B cell (primary cell): ENCODE results near the gene EML5. TPM values are rescaled to one million over a fixed set of nuclear protein-coding genes. Genes with fewer than 3 reads are reported as not detected.

Experiments
- ATAC-seq: fragments of 200-7000 bp; cut with Tn5 transposase; one replicate; pipeline ENCODE4 v1.10.0; 2021; ENCODE audit warnings: low read depth, mild to moderate bottlenecking, moderate number of reproducible peaks, moderate library complexity
- CTCF ChIA-PET: fragments of 350-600 bp; sonication (Branson Sonifier 250); formaldehyde crosslinking; loops from one replicate; lab custom pipeline; 2021; ENCODE audit warnings: antibody characterized with exemption, inconsistent platforms; lab: Charles Lee
- POLR2A ChIA-PET: fragments of 350-600 bp; sonication (Branson Sonifier 250); formaldehyde crosslinking; loops from one replicate; lab custom pipeline; 2021; ENCODE audit warnings: antibody characterized with exemption; lab: Charles Lee
- DNase-seq: peaks from one replicate; pipeline ENCODE4 v3.0.0; 2013
- H2AFZ ChIP-seq: 2 replicates; pipeline ENCODE4 v1.6.1; 2012; ENCODE audit warnings: mild to moderate bottlenecking, low read depth, low read length; ENCODE audit not compliant: insufficient read depth, poor library complexity, severe bottlenecking
- H3K27ac ChIP-seq, 2 donors: 1 replicate in 1 of 2; 2 replicates in 1 of 2; pipeline ENCODE4 v1.5.1; 2012 to 2013; ENCODE audit warnings: low read length in 2 of 2, mild to moderate bottlenecking in 2 of 2, moderate library complexity in 1 of 2
- H3K27me3 ChIP-seq, 4 experiments: fragments of 200-600 bp in 1 of 4; sonication (generic) in 1 of 4; replicated peaks in 1 of 4; 1 replicate in 2 of 4; 2 replicates in 2 of 4; pipeline versions ENCODE4 v1.6.1 to v1.7.0; 2013 to 2016; ENCODE audit warnings: low read length in 3 of 4, mild to moderate bottlenecking in 2 of 4, mixed read lengths in 1 of 4, moderate library complexity in 1 of 4; ENCODE audit not compliant: insufficient read depth in 4 of 4, control insufficient read depth in 3 of 4; ENCODE audit errors: control extremely low read depth in 1 of 4
- H3K36me3 ChIP-seq, 2 experiments: replicated peaks in 1 of 2; 1 replicate in 1 of 2; 2 replicates in 1 of 2; pipeline versions ENCODE4 v1.6.1 to v1.7.1; 2013; ENCODE audit warnings: low read length in 1 of 2; ENCODE audit not compliant: insufficient read depth in 2 of 2, control insufficient read depth in 1 of 2; ENCODE audit errors: control extremely low read depth in 1 of 2, extremely low read depth in 1 of 2
- H3K4me1 ChIP-seq, 2 donors: fragments of 200-600 bp in 1 of 2; sonication (generic) in 1 of 2; 1 replicate in 1 of 2; 2 replicates in 1 of 2; pipeline versions ENCODE4 v1.5.1 to v1.6.1; 2013 to 2017; ENCODE audit warnings: low read length in 2 of 2; ENCODE audit not compliant: control insufficient read depth in 2 of 2, insufficient read depth in 2 of 2
- H3K4me2 ChIP-seq: replicated peaks from 2 replicates; pipeline ENCODE3; 2012; ENCODE audit warnings: mild to moderate bottlenecking, low read depth, low read length; ENCODE audit not compliant: poor library complexity, severe bottlenecking
- H3K4me3 ChIP-seq, 5 experiments: fragments of 200-600 bp in 1 of 5; sonication (generic) in 1 of 5; 1 replicate in 3 of 5; 2 replicates in 2 of 5; pipeline versions ENCODE4 v1.5.1 to v1.7.0; 2011 to 2016; ENCODE audit warnings: low read length in 4 of 5, mild to moderate bottlenecking in 4 of 5, low read depth in 2 of 5, control low read depth in 1 of 5, moderate library complexity in 1 of 5; ENCODE audit not compliant: insufficient read depth in 1 of 5; ENCODE audit errors: control extremely low read depth in 1 of 5, extremely low read depth in 1 of 5
- H3K79me2 ChIP-seq: fragments of 200-600 bp; sonication (generic); one replicate; pipeline ENCODE4 v1.6.0; 2016; ENCODE audit warnings: low read length; ENCODE audit not compliant: control insufficient read depth, insufficient read depth
- H3K9ac ChIP-seq: fragments of 200-600 bp; sonication (generic); 2 replicates; pipeline ENCODE4 v1.6.1; 2017; ENCODE audit warnings: mild to moderate bottlenecking, low read length, moderate library complexity
- H3K9me3 ChIP-seq, 3 donors: one replicate each; pipeline versions ENCODE4 v1.6.1 to v1.7.1; 2013; ENCODE audit warnings: low read length in 2 of 3; ENCODE audit not compliant: control insufficient read depth in 2 of 3, insufficient read depth in 1 of 3; ENCODE audit errors: control extremely low read depth in 1 of 3
- H4K20me1 ChIP-seq: 2 replicates; pipeline ENCODE4 v1.6.0; 2012; ENCODE audit warnings: mild to moderate bottlenecking, low read length; ENCODE audit not compliant: insufficient read depth, control insufficient read depth, poor library complexity, severe bottlenecking
- H3K27ac Mint-ChIP-seq: one replicate; pipeline ENCODE4 v1.8.0; 2021; ENCODE audit warnings: mixed read lengths
- H3K27me3 Mint-ChIP-seq: one replicate; pipeline ENCODE4 v1.8.0; 2021; ENCODE audit warnings: mixed read lengths
- H3K4me1 Mint-ChIP-seq: one replicate; pipeline ENCODE4 v1.8.0; 2021; ENCODE audit warnings: mixed read lengths
- H3K4me3 Mint-ChIP-seq: one replicate; pipeline ENCODE4 v1.8.0; 2021; ENCODE audit warnings: mixed read lengths
- H3K9me3 Mint-ChIP-seq: one replicate; pipeline ENCODE4 v1.8.0; 2022; ENCODE audit warnings: mixed read lengths; ENCODE audit not compliant: insufficient read depth
- EZH2 ChIP-seq: IDR thresholded peaks from 2 replicates; pipeline ENCODE4 v1.6.1; 2012; ENCODE audit warnings: borderline replicate concordance, low read depth, mild to moderate bottlenecking, moderate library complexity, low read length; ENCODE audit not compliant: insufficient read depth, poor library complexity, severe bottlenecking
- WGBS: methylation state at CpG from one replicate; pipeline ENCODE4 v1.1.5; 2013; ENCODE audit warnings: missing lambda C conversion rate; ENCODE audit not compliant: insufficient coverage; 5-methylcytosine and 5-hydroxymethylcytosine counted together
- intact Hi-C: fragments of 100-400 bp; cut with micrococcal nuclease; formaldehyde crosslinking; loops from one replicate; pipeline ENCODE4 v1.10.0; 2022
- polyA plus RNA-seq: library from polyadenylated mRNA; depleted of rRNA; stranded (reverse); fragments of >200 nt; gene quantifications from 2 replicates; pipeline ENCODE4 v1.2.3, GENCODE V29; 2012
- total RNA-seq, 2 donors: library from RNA; stranded (reverse); fragments of 120-200 nt in 1 of 2; gene quantifications; 1 replicate in 1 of 2; 2 replicates in 1 of 2; pipeline versions ENCODE4 v1.2.3 to v1.2.4, GENCODE V29; 2013 to 2022
- TF ChIP-seq, protein P1 (sequence below): fragments of 200-600 bp; IDR thresholded peaks from one replicate; pipeline ENCODE4 v1.8.0; 2022; ENCODE audit warnings: antibody characterized with exemption, mild to moderate bottlenecking

EML5 gene
- total and polyA plus RNA-seq, 2 donors (not counting 1 experiment from before 2014, with no cell fraction given): 1.7 to 6.9 TPM

DNA sequence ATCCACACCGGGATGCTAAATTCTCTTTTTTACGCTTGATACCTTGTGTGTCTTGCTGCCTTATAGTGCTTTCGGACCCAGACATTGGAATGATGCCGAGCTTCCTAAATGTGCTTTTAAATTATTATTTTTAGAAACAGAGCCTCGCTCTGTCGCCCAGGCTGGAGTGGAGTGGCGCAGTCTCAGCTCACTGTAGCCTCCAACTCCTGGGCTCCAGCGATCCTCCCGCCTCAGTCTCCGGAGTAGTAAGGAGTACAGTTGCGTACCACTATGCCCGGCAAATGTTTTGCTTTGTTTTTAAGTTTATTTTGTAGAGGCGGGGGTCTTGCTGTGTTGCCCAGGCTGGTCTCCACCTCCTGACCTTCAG is 489 bp upstream of the EML5 start:
- ChIA-PET CTCF (interaction anchor here (1.0 kb wide), 1 partner anchor 31 kb away, joined by 9 read pairs; the partner anchor contains the start of gene TTC8), POLR2A (interaction anchor here (0.7 kb wide), 1 partner anchor 31 kb away, joined by 3 read pairs; the partner anchor contains the start of gene TTC8)
- H3K79me2 ChIP-seq: peaks cover 6% of the 10 kb centered on the region
- no peak for TF ChIP-seq EZH2
- TF ChIP-seq, protein P1, sequence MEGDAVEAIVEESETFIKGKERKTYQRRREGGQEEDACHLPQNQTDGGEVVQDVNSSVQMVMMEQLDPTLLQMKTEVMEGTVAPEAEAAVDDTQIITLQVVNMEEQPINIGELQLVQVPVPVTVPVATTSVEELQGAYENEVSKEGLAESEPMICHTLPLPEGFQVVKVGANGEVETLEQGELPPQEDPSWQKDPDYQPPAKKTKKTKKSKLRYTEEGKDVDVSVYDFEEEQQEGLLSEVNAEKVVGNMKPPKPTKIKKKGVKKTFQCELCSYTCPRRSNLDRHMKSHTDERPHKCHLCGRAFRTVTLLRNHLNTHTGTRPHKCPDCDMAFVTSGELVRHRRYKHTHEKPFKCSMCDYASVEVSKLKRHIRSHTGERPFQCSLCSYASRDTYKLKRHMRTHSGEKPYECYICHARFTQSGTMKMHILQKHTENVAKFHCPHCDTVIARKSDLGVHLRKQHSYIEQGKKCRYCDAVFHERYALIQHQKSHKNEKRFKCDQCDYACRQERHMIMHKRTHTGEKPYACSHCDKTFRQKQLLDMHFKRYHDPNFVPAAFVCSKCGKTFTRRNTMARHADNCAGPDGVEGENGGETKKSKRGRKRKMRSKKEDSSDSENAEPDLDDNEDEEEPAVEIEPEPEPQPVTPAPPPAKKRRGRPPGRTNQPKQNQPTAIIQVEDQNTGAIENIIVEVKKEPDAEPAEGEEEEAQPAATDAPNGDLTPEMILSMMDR: no peak
- H3K4me2 ChIP-seq: peak overlapping the region; percentile 93
- H3K27me3 ChIP-seq: peaks cover 0 to 4% (median 2%) of the 10 kb centered on the region in 4 experiments
- H3K27me3 Mint-ChIP-seq: no peaks in the 10 kb centered on the region
- H3K27ac ChIP-seq: peak overlapping the region; percentile 46 to 83
- DNase-seq (no peak), ATAC-seq (no peak)
- peak overlapping the region; percentile 98 for H2AFZ ChIP-seq
- H3K9me3 ChIP-seq: no peaks in the 10 kb centered on the region
- H3K4me1 ChIP-seq: peaks cover 8 to 14% of the 10 kb centered on the region in 2 donors
- 55% methylated on average over 12 of the region's 13 CpGs for WGBS
- H3K36me3 ChIP-seq: no peaks in the 10 kb centered on the region
- peak overlapping the region; percentile 85 for H3K4me3 Mint-ChIP-seq
- H3K27ac Mint-ChIP-seq: peak overlapping the region; percentile 67
- intact Hi-C loops: loop anchor here (10.0 kb wide), 2 partner anchors 788 to 1162 kb away; partner anchors contain the start of genes EFCAB11, GPR65 and TDP1
- H3K9me3 Mint-ChIP-seq: no peaks in the 10 kb centered on the region
- peaks cover 19% of the 10 kb centered on the region for H3K4me1 Mint-ChIP-seq
- H4K20me1 ChIP-seq: no peaks in the 10 kb centered on the region
- H3K9ac ChIP-seq: peak overlapping the region; percentile 86
- H3K4me3 ChIP-seq: peak overlapping the region; percentile 68 to 77 (median 74)
